Measurements from ENCODE around the gene ALDH1A3.

ALDH1A3 gene

DNA sequence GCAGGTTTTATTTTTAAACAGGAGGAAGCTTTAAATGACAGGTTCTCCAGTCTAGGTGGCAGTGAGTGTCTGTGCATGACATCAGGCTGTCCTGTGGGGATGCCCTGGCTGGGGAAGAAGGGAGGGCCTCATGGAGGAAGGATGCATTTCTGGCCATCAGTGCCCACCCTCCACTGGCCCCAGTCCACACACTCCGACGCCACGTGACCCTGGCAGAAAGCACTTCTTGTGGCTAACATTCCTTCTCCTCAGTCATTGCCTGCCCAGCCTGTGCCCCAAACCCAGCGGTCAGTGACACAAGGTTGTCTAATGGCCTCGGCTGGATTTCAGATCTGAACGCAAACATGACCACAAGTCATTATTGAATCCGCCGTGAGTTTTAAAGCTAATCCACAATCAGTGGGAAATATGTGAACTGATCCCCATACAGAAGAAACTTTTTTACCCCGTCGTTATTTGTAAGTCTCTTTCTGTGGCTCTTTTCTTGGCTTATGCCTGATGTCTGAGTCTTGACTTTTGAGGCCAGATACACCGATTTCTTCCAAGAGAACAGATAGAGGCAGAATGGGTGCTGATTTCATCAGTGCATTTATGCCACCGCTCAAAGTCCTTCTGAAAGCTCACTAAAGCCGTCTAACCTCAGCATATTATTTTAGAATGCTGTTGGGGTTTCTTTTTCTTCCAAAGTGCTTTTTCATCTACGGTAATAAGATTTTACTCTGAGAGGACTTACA lies 22.2 kb downstream of the ALDH1A3 start:
- Histone ChIP-seq H3K9ac (ENCODE audit: low read length) (no peak overlapping the region), H4K12ac (ENCODE audit: low read depth, low read length) (no peak overlapping the region), H3K27me3 (ENCODE audit: insufficient read depth, low read length) (no peaks in the 10 kb centered on the region), H3K14ac (ENCODE audit: low read length) (no peak overlapping the region), H3K79me1 (ENCODE audit: low read length) (no peaks in the 10 kb centered on the region), H3K79me2 (ENCODE audit: control insufficient read depth, insufficient read depth, low read length, poor library complexity) (no peaks in the 10 kb centered on the region), H2AFZ (ENCODE audit: insufficient read depth, low read length, poor library complexity) (no peak overlapping the region), H3K18ac (ENCODE audit: low read length) (no peak overlapping the region), H2BK12ac (ENCODE audit: low read length) (no peak overlapping the region), H2AK5ac (ENCODE audit: low read length) (no peak overlapping the region), H3K9me3 (ENCODE audit: insufficient read depth, low read depth, low read length) (no peaks in the 10 kb centered on the region), H3K27ac (ENCODE audit: low read depth, low read length) (no peak overlapping the region), H2BK5ac (ENCODE audit: low read depth, low read length, poor library complexity) (no peak overlapping the region), H3K4me3 (ENCODE audit: low read depth, low read length) (no peak overlapping the region), H2BK120ac (ENCODE audit: insufficient read depth, low read length, poor library complexity) (no peak overlapping the region), H3K4me1 (ENCODE audit: control insufficient read depth in 1 of 2, insufficient read depth in 2 of 2, low read length in 2 of 2) (peaks cover 5 to 10% of the 10 kb centered on the region in 2 experiments), H4K8ac (ENCODE audit: low read depth, low read length) (no peak overlapping the region), H3K4ac (ENCODE audit: low read depth, low read length) (no peak overlapping the region), H3K36me3 (ENCODE audit: control insufficient read depth in 1 of 2, insufficient read depth in 2 of 2, low read length in 2 of 2) (no peaks in the 10 kb centered on the region), H3K23ac (ENCODE audit: low read length) (no peak overlapping the region), H3K4me2 (ENCODE audit: low read length) (no peak overlapping the region), H4K91ac (ENCODE audit: low read depth, low read length) (no peak overlapping the region)
- no CpG with 5 or more reads among the region's 14 CpGs for WGBS (ENCODE audit: extremely low coverage, insufficient coverage, insufficient read length)
- DNase-seq = no peak

GRCh38 chr15:100902436-100903167 lies 23.0 kb downstream of the ALDH1A3 start:
- peaks cover 2 to 7% of the 10 kb centered on the region in 2 experiments for H3K4me1 ChIP-seq (ENCODE audit: control insufficient read depth in 1 of 2, insufficient read depth in 2 of 2, low read length in 2 of 2)
- no peaks in the 10 kb centered on the region for H3K36me3 ChIP-seq (ENCODE audit: control insufficient read depth in 1 of 2, insufficient read depth in 2 of 2, low read length in 2 of 2)
- no peak overlapping the region for H3K18ac ChIP-seq (ENCODE audit: low read length)
- H3K79me2 ChIP-seq (ENCODE audit: control insufficient read depth, insufficient read depth, low read length, poor library complexity) = no peaks in the 10 kb centered on the region
- H3K4me2 ChIP-seq (ENCODE audit: low read length) = no peak overlapping the region
- no peak overlapping the region for H3K4ac ChIP-seq (ENCODE audit: low read depth, low read length)
- no peaks in the 10 kb centered on the region for H3K9me3 ChIP-seq (ENCODE audit: insufficient read depth, low read depth, low read length)
- H4K8ac ChIP-seq (ENCODE audit: low read depth, low read length) = peak overlapping the region; percentile 39
- no peak overlapping the region for H3K4me3 ChIP-seq (ENCODE audit: low read depth, low read length)
- H2AFZ ChIP-seq (ENCODE audit: insufficient read depth, low read length, poor library complexity) = no peak overlapping the region
- H3K9ac ChIP-seq (ENCODE audit: low read length) = no peak overlapping the region
- H3K27me3 ChIP-seq (ENCODE audit: insufficient read depth, low read length) = no peaks in the 10 kb centered on the region
- H2BK12ac ChIP-seq (ENCODE audit: low read length) = no peak overlapping the region
- no peak overlapping the region for H2AK5ac ChIP-seq (ENCODE audit: low read length)
- no peak overlapping the region for H2BK120ac ChIP-seq (ENCODE audit: insufficient read depth, low read length, poor library complexity)
- no peak overlapping the region for H3K27ac ChIP-seq (ENCODE audit: low read depth, low read length)
- H3K23ac ChIP-seq (ENCODE audit: low read length) = no peak overlapping the region
- H3K14ac ChIP-seq (ENCODE audit: low read length) = no peak overlapping the region
- no peak overlapping the region for H4K91ac ChIP-seq (ENCODE audit: low read depth, low read length)
- H2BK5ac ChIP-seq (ENCODE audit: low read depth, low read length, poor library complexity) = no peak overlapping the region
- no CpG with 5 or more reads among the region's 22 CpGs for WGBS (ENCODE audit: extremely low coverage, insufficient coverage, insufficient read length)
- H4K12ac ChIP-seq (ENCODE audit: low read depth, low read length) = no peak overlapping the region
- peak; percentile 67 to 81 for DNase-seq
- H3K79me1 ChIP-seq (ENCODE audit: low read length) = no peaks in the 10 kb centered on the region

GRCh38 chr15:100903168-100903554 lies 23.5 kb downstream of the ALDH1A3 start:
- no peak overlapping the region for H3K23ac ChIP-seq (ENCODE audit: low read length)
- no peak overlapping the region for H2BK12ac ChIP-seq (ENCODE audit: low read length)
- WGBS (ENCODE audit: extremely low coverage, insufficient coverage, insufficient read length) = no CpG with 5 or more reads among the region's 3 CpGs
- H2AK5ac ChIP-seq (ENCODE audit: low read length) = no peak overlapping the region
- no peak overlapping the region for H4K8ac ChIP-seq (ENCODE audit: low read depth, low read length)
- no peak overlapping the region for H3K4ac ChIP-seq (ENCODE audit: low read depth, low read length)
- no peak overlapping the region for H3K9ac ChIP-seq (ENCODE audit: low read length)
- no peak overlapping the region for H2BK5ac ChIP-seq (ENCODE audit: low read depth, low read length, poor library complexity)
- H3K14ac ChIP-seq (ENCODE audit: low read length) = no peak overlapping the region
- H3K4me3 ChIP-seq (ENCODE audit: low read depth, low read length) = no peak overlapping the region
- DNase-seq = no peak
- no peak overlapping the region for H3K4me2 ChIP-seq (ENCODE audit: low read length)
- no peak overlapping the region for H4K12ac ChIP-seq (ENCODE audit: low read depth, low read length)
- H2AFZ ChIP-seq (ENCODE audit: insufficient read depth, low read length, poor library complexity) = no peak overlapping the region
- no peaks in the 10 kb centered on the region for H3K9me3 ChIP-seq (ENCODE audit: insufficient read depth, low read depth, low read length)
- no peaks in the 10 kb centered on the region for H3K36me3 ChIP-seq (ENCODE audit: control insufficient read depth in 1 of 2, insufficient read depth in 2 of 2, low read length in 2 of 2)
- H3K27me3 ChIP-seq (ENCODE audit: insufficient read depth, low read length) = no peaks in the 10 kb centered on the region
- H3K79me1 ChIP-seq (ENCODE audit: low read length) = no peaks in the 10 kb centered on the region
- no peak overlapping the region for H4K91ac ChIP-seq (ENCODE audit: low read depth, low read length)
- H3K79me2 ChIP-seq (ENCODE audit: control insufficient read depth, insufficient read depth, low read length, poor library complexity) = no peaks in the 10 kb centered on the region
- no peak overlapping the region for H2BK120ac ChIP-seq (ENCODE audit: insufficient read depth, low read length, poor library complexity)
- no peak overlapping the region for H3K27ac ChIP-seq (ENCODE audit: low read depth, low read length)
- peaks cover 2 to 7% of the 10 kb centered on the region in 2 experiments for H3K4me1 ChIP-seq (ENCODE audit: control insufficient read depth in 1 of 2, insufficient read depth in 2 of 2, low read length in 2 of 2)
- H3K18ac ChIP-seq (ENCODE audit: low read length) = no peak overlapping the region

DNA sequence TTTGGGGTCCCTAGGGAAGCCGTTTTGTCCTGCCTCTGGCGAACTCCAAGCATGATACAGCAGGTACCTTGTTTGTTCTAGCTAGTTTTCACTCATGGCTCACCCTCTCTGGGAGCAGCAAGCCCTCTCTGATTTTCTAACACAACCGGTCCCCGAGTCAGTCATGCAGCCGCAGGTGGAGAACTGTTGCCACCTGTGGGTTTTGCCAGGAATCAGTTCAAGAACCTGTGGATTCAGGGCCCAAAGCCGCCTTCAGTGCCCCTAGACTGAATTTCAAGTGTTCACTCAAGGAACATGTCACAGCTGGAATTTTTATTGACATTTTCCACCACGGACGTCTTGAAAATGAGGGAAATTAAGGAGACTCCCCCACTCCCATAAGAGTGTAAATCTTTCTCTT lies 26.2 kb downstream of the ALDH1A3 start:
- Histone ChIP-seq H3K79me2 (ENCODE audit: control insufficient read depth, insufficient read depth, low read length, poor library complexity) (no peaks in the 10 kb centered on the region), H3K4ac (ENCODE audit: low read depth, low read length) (no peak overlapping the region), H2BK12ac (ENCODE audit: low read length) (no peak overlapping the region), H3K4me2 (ENCODE audit: low read length) (no peak overlapping the region), H2BK5ac (ENCODE audit: low read depth, low read length, poor library complexity) (no peak overlapping the region), H3K23ac (ENCODE audit: low read length) (no peak overlapping the region), H3K9ac (ENCODE audit: low read length) (no peak overlapping the region), H3K14ac (ENCODE audit: low read length) (no peak overlapping the region), H2AK5ac (ENCODE audit: low read length) (no peak overlapping the region), H3K27me3 (ENCODE audit: insufficient read depth, low read length) (no peaks in the 10 kb centered on the region), H3K79me1 (ENCODE audit: low read length) (no peaks in the 10 kb centered on the region), H3K36me3 (ENCODE audit: control insufficient read depth in 1 of 2, insufficient read depth in 2 of 2, low read length in 2 of 2) (no peaks in the 10 kb centered on the region), H2AFZ (ENCODE audit: insufficient read depth, low read length, poor library complexity) (no peak overlapping the region), H4K12ac (ENCODE audit: low read depth, low read length) (no peak overlapping the region), H4K8ac (ENCODE audit: low read depth, low read length) (no peak overlapping the region), H2BK120ac (ENCODE audit: insufficient read depth, low read length, poor library complexity) (no peak overlapping the region), H3K18ac (ENCODE audit: low read length) (no peak overlapping the region), H3K4me3 (ENCODE audit: low read depth, low read length) (no peak overlapping the region), H3K27ac (ENCODE audit: low read depth, low read length) (no peak overlapping the region), H3K4me1 (ENCODE audit: control insufficient read depth in 1 of 2, insufficient read depth in 2 of 2, low read length in 2 of 2) (peaks cover 0 to 5% of the 10 kb centered on the region in 2 experiments), H3K9me3 (ENCODE audit: insufficient read depth, low read depth, low read length) (no peaks in the 10 kb centered on the region), H4K91ac (ENCODE audit: low read depth, low read length) (no peak overlapping the region)
- DNase-seq = no peak
- no CpG with 5 or more reads among the region's 8 CpGs for WGBS (ENCODE audit: extremely low coverage, insufficient coverage, insufficient read length)
